ENCODE data around the gene LPCAT3. TPM values are rescaled to one million over a fixed set of nuclear protein-coding genes. Genes with fewer than 3 reads are reported as not detected.

The LPCAT3 gene
- total and polyA plus RNA-seq, 2 of the 13 experiments (the other 11 are each of a cell fraction or from before 2014, with no cell fraction given) = 44.5 to 64.3 TPM

- no peak; the same call in 1 of the 2 replicates for TF ChIP-seq DZIP1 (CRISPR knock-in tag; IDR thresholded peaks at IDR 0.05)
- TF ChIP-seq TBX3 (IDR thresholded peaks at IDR 0.05; ENCODE audit: borderline replicate concordance) = no peak
- peak; percentile 77 for TF ChIP-seq JUNB (CRISPR knock-in tag; IDR thresholded peaks at IDR 0.05; ENCODE audit: borderline replicate concordance)
- TF ChIP-seq ZBTB39 (CRISPR knock-in tag; IDR thresholded peaks at IDR 0.05) = peak; percentile 60; the same call in 1 of the 2 replicates
- no peak for TF ChIP-seq RFX1 (IDR thresholded peaks at IDR 0.05)
- TF ChIP-seq RAD21 (CRISPR knock-in tag; IDR thresholded peaks at IDR 0.05) = peak; percentile 81
- TF ChIP-seq ZNF460 (CRISPR knock-in tag; IDR thresholded peaks at IDR 0.05; ENCODE audit: borderline replicate concordance) = 0 out of 2 replicates have a peak, but pooled peaks have one; percentile 20
- no peak for TF ChIP-seq PBX2 (CRISPR knock-in tag; IDR thresholded peaks at IDR 0.05)
- no peak for TF ChIP-seq ZNF143 (CRISPR knock-in tag; IDR thresholded peaks at IDR 0.05)
- TF ChIP-seq SKI (IDR thresholded peaks at IDR 0.05; ENCODE audit: partially characterized antibody) = no peak
- peak; percentile 89; the same call in 1 of the 2 replicates for TF ChIP-seq ZNF678 (CRISPR knock-in tag; IDR thresholded peaks at IDR 0.05)
- TF ChIP-seq POGZ (CRISPR knock-in tag; IDR thresholded peaks at IDR 0.05) = peak; percentile 49
- TF ChIP-seq ZBTB10 (CRISPR knock-in tag; IDR thresholded peaks at IDR 0.05; ENCODE audit: borderline replicate concordance) = no peak
- TF ChIP-seq FOXK1 (CRISPR knock-in tag; IDR thresholded peaks at IDR 0.05; ENCODE audit: borderline replicate concordance, low read depth) = peak; percentile 53; the same call in 1 of the 2 replicates
- peak; percentile 65; the same call in 1 of the 2 replicates for TF ChIP-seq TFDP2 (CRISPR knock-in tag; IDR thresholded peaks at IDR 0.05)
- TF ChIP-seq BRD4 (CRISPR knock-in tag; IDR thresholded peaks at IDR 0.05) = no peak; the same call in 1 of the 2 replicates
- peak; percentile 92 for TF ChIP-seq SIN3A (IDR thresholded peaks at IDR 0.05; ENCODE audit: borderline replicate concordance, low read depth, low read length)
- TF ChIP-seq ZNF432 (CRISPR knock-in tag; IDR thresholded peaks at IDR 0.05; ENCODE audit: borderline replicate concordance) = no peak
- TF ChIP-seq MTA1 (CRISPR knock-in tag; IDR thresholded peaks at IDR 0.05; ENCODE audit: borderline replicate concordance) = peak; percentile 74
- 0 out of 2 replicates have a peak, but pooled peaks have one; percentile 60 for TF ChIP-seq ZNF3 (CRISPR knock-in tag; IDR thresholded peaks at IDR 0.05)
Observed at GRCh38 chr12:6943722-6944380, 74.4 kb downstream of the LPCAT3 start, which contains the start of the genes C12orf57 and RNU7-1 (continued).

Data from HepG2 (cell line).